Effector memory CD4-positive, alpha-beta T cell (primary cell): ENCODE measurements around the gene SPECC1L.

ENCODE experiments used
- DNase-seq, 3 donors: peaks; one replicate each; pipeline ENCODE4 v3.0.0-alpha.2; 2020
- H3K27ac ChIP-seq: 2 replicates; pipeline ENCODE4 v1.7.0; 2013; ENCODE audit warnings: mild to moderate bottlenecking, low read length, moderate library complexity; ENCODE audit not compliant: insufficient read depth, poor library complexity, severe bottlenecking
- H3K27me3 ChIP-seq: replicated peaks from 2 replicates; pipeline ENCODE4 v1.7.0; 2013; ENCODE audit warnings: mild to moderate bottlenecking, low read length; ENCODE audit not compliant: insufficient read depth, control insufficient read depth, poor library complexity, severe bottlenecking
- H3K36me3 ChIP-seq: 2 replicates; pipeline ENCODE4 v1.7.0; 2013; ENCODE audit warnings: mild to moderate bottlenecking, low read length, moderate library complexity; ENCODE audit not compliant: control insufficient read depth, insufficient read depth
- H3K4me1 ChIP-seq: 2 replicates; pipeline ENCODE4 v1.7.0; 2013; ENCODE audit warnings: low read length, mild to moderate bottlenecking; ENCODE audit not compliant: control insufficient read depth, insufficient read depth, poor library complexity, severe bottlenecking
- H3K4me3 ChIP-seq: 2 replicates; pipeline ENCODE4 v1.7.0; 2013; ENCODE audit warnings: low read length, low read depth, mild to moderate bottlenecking; ENCODE audit not compliant: insufficient read depth, poor library complexity, severe bottlenecking
- H3K9me3 ChIP-seq: 2 replicates; pipeline ENCODE4 v1.7.0; 2013; ENCODE audit warnings: mild to moderate bottlenecking, low read length, moderate library complexity; ENCODE audit not compliant: control insufficient read depth

SPECC1L gene

DNA sequence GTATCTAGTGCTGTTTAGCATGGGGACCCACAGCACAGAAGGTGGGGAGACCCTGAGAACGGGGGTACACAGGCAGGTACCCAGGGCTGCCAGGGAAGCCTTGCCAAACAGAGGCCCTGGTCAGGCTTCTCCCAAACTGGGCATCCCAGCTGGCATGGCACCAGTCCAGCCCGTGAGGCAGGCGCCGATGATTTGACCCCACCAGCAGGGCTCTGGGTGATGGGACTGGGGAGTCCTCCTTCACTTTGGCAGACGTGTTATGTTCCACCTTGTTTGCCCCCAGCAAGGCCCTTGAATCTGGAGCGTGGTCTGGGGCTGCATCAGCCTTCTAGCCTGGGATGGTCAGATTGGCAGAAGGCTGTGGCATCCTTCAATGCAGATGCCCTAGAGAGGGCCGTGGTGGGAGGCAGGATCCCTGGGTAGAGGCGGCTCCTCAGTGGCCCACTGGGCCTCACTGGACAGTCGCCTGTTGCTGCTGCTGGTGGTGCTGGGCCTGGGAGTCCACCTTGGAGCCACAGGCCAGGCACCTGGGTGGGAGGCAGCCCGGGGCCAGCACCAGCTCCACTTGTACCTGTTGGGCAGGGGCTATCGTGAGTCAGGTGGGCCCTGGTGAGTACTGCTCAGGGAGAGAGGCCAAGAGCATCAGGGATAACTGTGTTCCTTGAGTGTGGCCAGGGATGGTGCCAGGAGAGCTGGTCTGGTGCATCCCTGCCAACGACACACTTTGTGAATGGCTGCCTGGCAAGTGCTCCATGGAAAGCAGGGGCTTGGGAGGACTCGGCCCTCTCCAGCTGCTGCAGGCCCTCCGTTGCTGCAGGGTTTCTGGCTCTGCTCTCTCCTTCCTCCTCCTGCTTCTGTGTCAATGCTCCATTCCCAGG lies 160.0 kb downstream of the SPECC1L start:
- no peaks in the 10 kb centered on the region for H3K9me3 ChIP-seq
- H3K27ac ChIP-seq, result peak overlapping the region; percentile 89
- no peak overlapping the region for H3K4me3 ChIP-seq
- no peaks in the 10 kb centered on the region for H3K27me3 ChIP-seq
- peaks cover 92% of the 10 kb centered on the region for H3K4me1 ChIP-seq
- H3K36me3 ChIP-seq, result peaks cover 4% of the 10 kb centered on the region
- no peak for DNase-seq

- H3K9me3 ChIP-seq, result no peaks in the 10 kb centered on the region
- H3K27ac ChIP-seq, result peak overlapping the region; percentile 52
- no peak for DNase-seq
- H3K4me1 ChIP-seq, result peaks cover 91% of the 10 kb centered on the region
- peaks cover 12% of the 10 kb centered on the region for H3K36me3 ChIP-seq
- no peaks in the 10 kb centered on the region for H3K27me3 ChIP-seq
- no peak overlapping the region for H3K4me3 ChIP-seq
These were observed 160.8 kb downstream of the SPECC1L start for GRCh38 chr22:24431309-24432034.

DNA sequence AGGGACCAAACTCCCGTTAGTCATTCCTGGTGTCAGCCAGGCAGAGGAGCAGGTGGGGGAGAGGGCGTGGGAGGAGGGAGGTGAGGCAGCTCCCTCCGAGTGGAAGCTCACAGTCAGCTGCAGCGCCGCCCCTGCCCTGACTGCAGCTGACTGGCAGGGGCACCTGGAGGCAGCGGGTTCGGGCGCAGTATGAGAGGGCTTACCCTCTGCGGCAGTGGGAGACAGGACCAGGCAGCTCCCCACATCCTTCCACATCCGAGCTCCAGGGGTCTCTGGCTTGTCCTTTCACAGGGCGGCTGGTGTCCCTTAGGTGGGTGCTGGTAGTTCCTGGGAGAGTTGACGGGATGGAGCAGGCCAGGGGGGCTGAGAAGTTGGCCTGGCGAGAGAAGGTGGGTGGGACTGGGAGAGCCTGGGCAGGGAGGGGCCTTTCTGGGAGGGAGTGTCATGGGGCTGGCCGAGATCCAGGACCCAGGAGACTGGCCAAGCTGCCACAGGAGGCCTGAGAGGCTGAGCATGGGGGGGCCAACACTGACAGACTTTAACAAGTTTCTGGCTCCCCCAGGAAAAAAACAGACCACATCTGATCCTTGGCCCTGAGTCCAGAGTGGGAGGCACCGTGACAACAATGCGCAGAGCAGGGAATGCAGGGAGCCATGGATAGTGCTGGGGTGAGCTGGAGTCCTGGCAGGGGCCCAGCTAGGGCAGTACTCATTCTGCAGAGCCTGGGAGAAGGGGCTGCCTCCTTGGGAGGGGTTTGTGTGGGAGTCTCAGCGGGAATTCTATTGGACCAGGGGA lies 161.6 kb downstream of the SPECC1L start:
- Histone ChIP-seq H3K4me1 (peaks cover 86% of the 10 kb centered on the region), H3K4me3 (no peak overlapping the region)

GRCh38 chr22:24433001-24433827 lies 162.6 kb downstream of the SPECC1L start:
- DNase-seq, result no peak
- peak overlapping the region; percentile 10 for H3K4me3 ChIP-seq
- no peaks in the 10 kb centered on the region for H3K27me3 ChIP-seq
- peaks cover 77% of the 10 kb centered on the region for H3K4me1 ChIP-seq
- H3K27ac ChIP-seq, result peak overlapping the region; percentile 71
- H3K9me3 ChIP-seq, result no peaks in the 10 kb centered on the region
- H3K36me3 ChIP-seq, result peaks cover 17% of the 10 kb centered on the region

More for the DNA sequence above, 161.6 kb downstream of the SPECC1L start:
- no peaks in the 10 kb centered on the region for H3K27me3 ChIP-seq
- peak overlapping the region; percentile 52 for H3K27ac ChIP-seq
- peaks cover 17% of the 10 kb centered on the region for H3K36me3 ChIP-seq
- H3K9me3 ChIP-seq, result no peaks in the 10 kb centered on the region
- no peak for DNase-seq

- peak in 2 of 3 donors; percentile 13 to 32 for DNase-seq
- peaks cover 17% of the 10 kb centered on the region for H3K36me3 ChIP-seq
- H3K9me3 ChIP-seq, result no peaks in the 10 kb centered on the region
- H3K4me3 ChIP-seq, result peak overlapping the region; percentile 10
- H3K4me1 ChIP-seq, result peaks cover 71% of the 10 kb centered on the region
- H3K27me3 ChIP-seq, result no peaks in the 10 kb centered on the region
- peak overlapping the region; percentile 71 for H3K27ac ChIP-seq
These were observed 163.3 kb downstream of the SPECC1L start for GRCh38 chr22:24433828-24434470.

DNA sequence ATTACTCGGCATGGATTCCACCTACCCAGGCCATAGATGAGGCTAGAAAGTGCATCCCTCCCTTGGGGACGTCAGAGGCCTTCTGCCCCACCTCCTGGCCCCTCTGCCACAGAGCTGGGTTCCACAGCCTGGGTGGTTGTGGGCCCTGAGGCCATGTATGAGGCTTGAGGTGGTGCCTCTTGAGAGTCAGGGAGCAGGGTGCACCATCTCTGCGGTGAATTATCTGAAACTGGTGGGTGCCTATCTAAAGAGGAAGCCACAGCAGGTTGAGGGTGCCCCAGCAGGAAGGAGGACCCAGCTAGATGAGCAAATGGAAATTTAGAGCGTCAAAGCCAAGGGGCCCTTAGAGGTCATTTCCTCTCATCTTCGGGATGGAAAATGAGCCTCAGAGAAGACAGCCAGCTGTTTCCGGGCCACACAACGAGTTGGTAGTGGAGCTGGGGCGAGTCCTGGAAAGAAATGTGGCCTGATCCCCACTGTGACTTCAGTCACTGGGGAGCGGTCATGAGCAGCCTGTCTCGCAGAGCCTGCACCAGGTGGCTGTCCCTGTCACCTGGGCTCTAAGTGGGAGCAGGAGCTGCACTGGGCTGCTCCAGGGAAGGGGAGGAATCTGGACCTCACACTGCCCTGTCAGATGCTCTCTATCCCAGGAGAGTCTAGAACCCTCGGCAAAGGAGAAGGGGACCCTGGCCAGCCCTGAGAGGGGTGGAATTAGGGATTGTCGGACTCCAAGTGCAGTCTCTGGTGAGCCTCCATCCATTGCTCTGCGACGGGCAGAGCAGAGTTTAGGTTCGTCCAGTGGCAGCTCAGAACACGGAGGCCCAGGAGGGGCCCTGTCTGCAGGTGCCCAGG lies 164.1 kb downstream of the SPECC1L start:
- no peak overlapping the region for H3K4me3 ChIP-seq
- H3K27ac ChIP-seq, result peak overlapping the region; percentile 71
- no peaks in the 10 kb centered on the region for H3K9me3 ChIP-seq
- peaks cover 22% of the 10 kb centered on the region for H3K36me3 ChIP-seq
- DNase-seq, result peak; percentile 58 to 69 (median 62)
- no peaks in the 10 kb centered on the region for H3K27me3 ChIP-seq
- peaks cover 64% of the 10 kb centered on the region for H3K4me1 ChIP-seq

GRCh38 chr22:24435323-24435645 lies 164.7 kb downstream of the SPECC1L start:
- Histone ChIP-seq H3K27me3 (no peaks in the 10 kb centered on the region), H3K4me3 (no peak overlapping the region), H3K4me1 (peaks cover 58% of the 10 kb centered on the region), H3K27ac (peak overlapping the region; percentile 71), H3K36me3 (peaks cover 28% of the 10 kb centered on the region), H3K9me3 (no peaks in the 10 kb centered on the region)
- no peak for DNase-seq

DNA sequence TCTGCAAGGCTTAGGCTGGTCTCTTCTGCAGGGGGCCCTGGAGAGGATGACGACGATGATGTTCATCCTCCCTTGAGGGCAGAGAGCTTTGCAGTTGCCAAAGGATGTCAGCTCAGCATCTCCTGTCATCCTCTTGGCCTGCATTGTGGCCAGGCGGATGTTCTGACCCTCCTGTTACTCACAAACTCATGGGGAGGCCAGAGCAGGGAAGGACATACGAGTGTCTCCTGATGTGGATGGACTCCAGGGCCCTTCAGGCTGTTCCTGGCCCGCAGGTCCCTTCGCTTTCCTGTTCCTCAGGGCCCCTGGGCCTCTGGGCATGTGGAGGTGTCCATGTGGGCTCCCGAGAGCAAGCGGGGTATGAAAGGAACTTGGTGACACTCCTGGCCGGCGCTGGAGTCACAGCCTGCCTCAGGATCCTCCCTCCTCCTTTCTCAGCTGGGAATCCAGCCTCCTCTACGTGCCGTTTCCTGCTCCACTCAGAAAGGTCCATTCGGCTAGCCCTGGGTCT lies 165.3 kb downstream of the SPECC1L start:
- Histone ChIP-seq H3K36me3 (peaks cover 35% of the 10 kb centered on the region), H3K9me3 (no peaks in the 10 kb centered on the region), H3K4me1 (peaks cover 52% of the 10 kb centered on the region), H3K27me3 (no peaks in the 10 kb centered on the region), H3K27ac (peak overlapping the region; percentile 71), H3K4me3 (no peak overlapping the region)
- no peak for DNase-seq
